ENCODE data around the gene GMDS.

Gene GMDS

GRCh38 chr6:2205396-2205795, 40.0 kb downstream of the GMDS start:
- no peak for DNase-seq (ENCODE audit: low read depth in 3 of 3)

DNA sequence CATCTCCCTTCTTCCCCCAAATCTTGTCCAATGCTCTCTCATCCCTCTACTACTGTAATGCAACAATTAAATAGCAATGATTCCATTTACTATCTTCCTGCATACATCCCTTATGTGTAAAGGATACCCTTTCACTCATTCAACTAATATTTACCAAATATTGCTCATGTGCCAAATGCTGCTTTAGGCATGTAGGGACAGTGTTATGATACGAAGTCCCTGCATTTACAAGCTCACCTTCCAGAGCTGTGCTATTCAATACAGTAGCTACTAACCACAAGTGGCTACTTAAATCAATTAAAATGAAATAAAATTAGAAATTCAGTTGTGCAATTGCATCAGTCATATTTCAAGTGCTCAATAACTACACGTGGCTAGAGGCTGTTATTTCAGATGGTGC, 41.1 kb downstream of the GMDS start:
- DNase-seq (ENCODE audit: low read depth in 3 of 3): no peak

DNA sequence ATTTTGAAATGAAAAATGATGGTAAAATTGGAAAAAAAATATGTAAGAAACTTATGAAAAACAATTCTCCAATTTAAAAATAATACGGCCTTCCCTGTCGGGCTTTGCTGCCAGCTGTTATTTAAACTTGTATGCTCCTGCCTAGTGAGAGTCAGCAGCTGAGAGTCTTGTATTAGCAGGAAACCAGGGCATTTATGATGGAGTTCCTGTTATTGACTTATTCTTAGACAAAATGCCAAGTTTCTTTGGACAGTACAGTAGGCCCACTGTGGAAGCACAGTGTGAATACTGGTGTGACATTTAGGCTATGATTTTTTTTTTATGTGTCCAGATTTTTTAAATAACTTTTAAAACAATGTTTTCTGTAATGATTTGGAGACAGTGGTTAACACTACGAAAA, 42.1 kb downstream of the GMDS start:
- DNase-seq (ENCODE audit: low read depth in 3 of 3): no peak

DNA sequence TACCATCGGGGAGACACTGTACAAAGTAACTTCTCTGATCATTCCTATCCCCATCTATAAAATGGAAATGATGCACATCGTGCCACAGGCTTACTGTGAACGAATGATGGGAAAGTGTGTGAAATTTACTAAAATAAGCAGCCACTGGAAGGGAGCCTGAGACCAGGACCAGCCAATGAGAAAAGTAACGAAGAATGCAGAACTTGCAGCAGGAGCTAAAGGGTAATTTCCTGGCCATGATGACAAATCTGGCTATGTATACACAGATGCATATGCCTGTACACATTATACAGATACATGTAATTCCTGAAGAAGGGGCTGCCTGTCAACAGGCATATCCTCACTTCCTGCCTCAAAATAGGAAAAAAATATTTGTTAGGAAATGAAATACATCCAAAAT, 47.4 kb downstream of the GMDS start:
- no peak for DNase-seq (ENCODE audit: low read depth in 3 of 3)

DNA sequence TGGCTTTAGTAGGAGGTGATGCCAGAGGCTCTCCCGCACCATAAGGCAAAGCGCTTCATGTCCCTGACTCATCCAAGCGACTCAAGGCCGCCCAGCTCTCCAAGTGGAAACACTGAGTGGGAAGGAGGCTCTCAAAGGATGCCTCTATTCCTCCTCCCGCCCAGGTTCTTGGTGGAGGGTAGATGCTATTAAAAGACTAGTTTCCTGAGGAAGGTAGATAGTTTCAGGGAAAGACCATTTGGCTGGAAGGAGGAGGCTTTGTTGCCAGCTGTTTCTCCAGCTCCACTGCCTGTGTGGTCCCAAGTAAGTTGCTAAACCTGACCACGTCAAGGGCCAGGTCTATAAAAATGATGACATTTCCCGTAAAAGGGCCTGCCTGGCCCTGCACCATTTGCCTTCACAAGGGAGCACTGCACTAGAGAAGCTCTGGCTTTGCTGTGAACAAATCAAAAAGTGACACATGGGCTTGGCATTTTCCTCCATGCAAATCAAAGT, 48.2 kb downstream of the GMDS start:
- no peak for DNase-seq (ENCODE audit: low read depth in 3 of 3)

DNA sequence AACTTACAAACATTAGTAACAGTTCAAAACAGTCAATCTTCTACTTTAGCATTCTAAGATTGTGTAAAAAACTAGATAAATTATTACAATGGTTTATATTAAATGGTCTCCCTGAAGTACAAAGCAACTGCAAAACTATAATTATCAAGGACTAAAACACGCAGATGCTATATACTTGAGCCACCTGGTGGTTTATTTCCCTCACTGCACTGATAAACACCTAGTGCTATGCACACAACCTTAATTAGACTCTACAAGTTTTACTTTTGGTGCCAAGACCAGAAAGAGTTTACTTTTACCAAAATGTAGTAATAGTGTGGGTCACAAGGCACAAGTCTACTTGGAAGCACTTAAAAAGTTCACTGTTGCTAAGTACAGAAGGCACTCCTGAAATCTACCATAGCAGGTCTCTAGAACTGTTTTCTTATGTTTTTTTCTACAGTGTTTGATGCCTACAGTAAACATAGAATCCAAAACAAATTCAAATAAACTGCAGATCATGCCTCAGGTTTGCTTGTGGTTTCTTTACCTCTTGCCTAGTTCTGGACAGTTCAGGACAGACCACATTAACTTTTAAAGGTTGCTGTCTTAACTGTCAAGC, 49.2 kb downstream of the GMDS start:
- peak in 1 of 3 experiments; percentile 9 for DNase-seq (ENCODE audit: low read depth in 3 of 3)

GRCh38 chr6:2194643-2195042, 50.8 kb downstream of the GMDS start:
- no peak for DNase-seq (ENCODE audit: low read depth in 3 of 3)

DNA sequence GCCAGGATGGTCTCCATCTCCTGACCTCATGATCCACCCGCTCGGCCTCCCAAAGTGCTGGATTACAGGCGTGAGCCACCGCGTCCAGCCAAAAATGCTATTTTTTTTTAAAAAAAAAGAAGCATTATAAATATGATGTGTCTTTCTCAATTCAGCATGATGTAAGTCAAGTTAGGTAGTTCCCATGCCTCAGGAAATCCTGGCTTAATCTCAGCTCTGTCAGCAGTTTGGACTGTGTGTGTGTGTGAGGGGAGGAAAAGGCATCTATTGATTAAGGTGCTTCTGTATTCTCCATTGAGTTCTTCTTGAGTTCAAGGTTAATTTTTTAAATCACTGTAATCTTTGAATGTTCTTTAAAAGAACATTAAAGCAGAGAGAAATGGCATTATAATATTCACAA, 51.5 kb downstream of the GMDS start:
- no peak for DNase-seq (ENCODE audit: low read depth in 3 of 3)

DNA sequence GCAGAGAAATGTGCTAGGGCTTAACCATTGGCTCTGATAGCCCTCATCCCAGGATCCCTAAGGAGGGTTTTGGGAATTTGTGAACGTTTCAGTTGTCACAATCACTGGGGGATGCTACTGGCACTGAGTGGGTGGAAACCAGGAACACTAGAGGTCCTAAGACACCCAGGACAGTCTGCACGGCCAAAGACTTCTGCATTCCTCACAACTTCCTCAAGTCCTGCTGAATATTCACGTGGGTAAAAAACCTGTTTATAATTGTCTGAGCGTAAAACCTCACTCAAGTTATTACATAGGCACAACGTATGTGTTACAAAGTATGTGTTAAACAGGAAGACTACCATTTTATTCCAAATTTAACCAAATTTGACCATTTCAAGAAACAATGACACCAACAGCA, 52.4 kb downstream of the GMDS start:
- DNase-seq (ENCODE audit: low read depth in 3 of 3): no peak

- DNase-seq (ENCODE audit: low read depth in 3 of 3): no peak
Measured at GRCh38 chr6:2191390-2191740, 54.0 kb downstream of the GMDS start.

DNA sequence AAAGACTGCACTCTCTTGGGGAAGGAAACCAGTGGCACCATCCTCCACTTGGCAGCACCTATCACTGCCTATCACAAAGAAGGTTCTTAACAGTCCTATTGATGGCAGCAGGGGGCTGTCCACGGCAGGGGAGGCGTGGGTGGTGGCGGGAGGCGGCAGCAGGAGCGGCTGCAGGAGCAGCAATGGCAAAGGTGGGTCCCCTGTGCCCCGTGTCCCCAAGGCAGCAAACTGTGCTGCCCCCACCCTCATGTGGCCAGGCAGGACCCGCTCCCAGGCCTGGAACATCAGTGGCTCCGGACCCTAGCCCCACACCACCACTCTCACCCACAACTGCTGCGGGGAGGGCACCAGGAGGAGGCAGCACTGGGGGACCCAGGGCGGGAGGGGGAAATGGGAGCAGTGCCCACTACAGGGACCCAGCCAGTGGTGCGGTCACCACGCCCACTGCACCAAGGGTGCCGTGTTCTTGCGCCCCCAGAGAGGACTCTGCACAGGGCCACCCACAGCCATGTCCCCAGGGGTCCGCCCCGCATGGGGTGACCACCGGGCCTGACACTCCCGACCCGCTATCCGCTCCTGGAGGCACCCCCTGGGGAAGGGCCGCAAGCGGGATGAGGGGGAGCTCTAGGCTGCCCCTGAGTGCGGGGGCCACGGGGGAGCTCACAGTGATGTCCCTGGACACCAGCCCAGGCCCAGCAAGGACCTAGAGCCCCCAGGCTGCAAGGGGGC, 54.6 kb downstream of the GMDS start:
- DNase-seq (ENCODE audit: low read depth in 3 of 3): no peak

- no peak for DNase-seq (ENCODE audit: low read depth in 3 of 3)
Measured at GRCh38 chr6:2188856-2189384, 56.5 kb downstream of the GMDS start.

- DNase-seq (ENCODE audit: low read depth in 3 of 3): no peak
Measured at GRCh38 chr6:2188397-2188796, 57.0 kb downstream of the GMDS start.

DNA sequence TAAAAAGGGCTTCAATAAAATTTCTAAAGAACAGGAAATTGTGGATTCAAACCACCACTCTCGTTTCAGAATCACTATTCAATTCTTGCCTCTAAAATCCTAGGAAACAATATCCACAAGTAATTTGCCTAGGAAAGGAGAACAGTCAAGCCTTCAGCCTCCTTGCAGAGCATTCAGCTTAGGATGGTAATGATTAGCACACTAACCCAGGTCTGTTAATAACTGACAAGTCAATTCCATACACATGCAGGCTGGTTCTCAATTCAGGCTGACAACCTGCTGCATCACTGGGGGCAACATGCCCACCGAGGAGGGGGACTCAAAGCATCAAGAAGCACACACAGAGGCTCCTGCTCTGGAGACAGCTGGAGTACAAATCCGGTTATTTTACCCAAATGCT, 57.6 kb downstream of the GMDS start:
- no peak for DNase-seq (ENCODE audit: low read depth in 3 of 3)

DNA sequence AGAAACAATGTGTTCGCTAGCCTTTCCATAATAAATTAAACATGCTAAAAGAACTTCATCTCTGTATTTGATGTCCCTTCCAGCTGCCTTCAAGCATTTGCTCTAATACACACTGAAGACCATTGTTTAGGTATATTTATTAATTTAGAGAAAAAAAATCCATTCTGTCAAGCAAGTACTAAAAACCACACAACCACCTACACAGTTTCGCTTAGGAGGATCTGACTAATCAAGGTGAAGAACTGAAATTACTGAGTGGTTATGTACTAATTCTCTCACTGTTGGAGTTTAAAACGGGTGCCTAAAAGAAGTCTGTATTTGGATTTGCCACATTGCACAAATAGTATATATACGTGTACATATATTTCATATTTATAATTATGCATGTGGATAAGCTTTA, 58.9 kb downstream of the GMDS start:
- no peak for DNase-seq (ENCODE audit: low read depth in 3 of 3)

- DNase-seq (ENCODE audit: low read depth in 3 of 3): no peak
Measured at GRCh38 chr6:2185466-2185865, 59.9 kb downstream of the GMDS start.

- DNase-seq (ENCODE audit: low read depth in 3 of 3): no peak
Measured at GRCh38 chr6:2184700-2185455, 60.5 kb downstream of the GMDS start.

- DNase-seq (ENCODE audit: low read depth in 3 of 3): no peak
Measured at GRCh38 chr6:2183752-2184151, 61.7 kb downstream of the GMDS start.

- DNase-seq (ENCODE audit: low read depth in 3 of 3): no peak
Measured at GRCh38 chr6:2183246-2183645, 62.2 kb downstream of the GMDS start.

GRCh38 chr6:2182251-2182650, 63.2 kb downstream of the GMDS start:
- DNase-seq (ENCODE audit: low read depth in 3 of 3): no peak

DNA sequence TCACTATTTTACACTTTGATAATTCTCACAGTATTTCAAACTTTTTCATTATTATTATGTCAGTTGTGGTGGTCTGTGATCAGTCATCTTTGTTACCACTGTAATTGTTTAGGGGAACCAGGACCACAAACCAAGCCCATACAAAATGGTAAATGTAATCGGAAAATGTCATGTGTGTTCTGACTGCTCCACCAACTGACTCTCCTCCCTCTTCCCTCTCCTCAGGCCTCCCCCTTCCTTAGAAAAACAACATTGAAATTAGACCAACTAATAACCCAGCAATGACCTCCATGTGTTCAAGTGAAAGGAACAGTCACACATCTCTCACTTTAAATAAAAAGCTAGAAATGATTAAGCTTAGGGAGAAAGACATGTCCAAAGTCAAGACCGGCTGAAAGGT, 63.8 kb downstream of the GMDS start:
- DNase-seq (ENCODE audit: low read depth in 3 of 3): no peak

GRCh38 chr6:2179950-2180349, 65.5 kb downstream of the GMDS start:
- no peak for DNase-seq (ENCODE audit: low read depth in 3 of 3)

DNA sequence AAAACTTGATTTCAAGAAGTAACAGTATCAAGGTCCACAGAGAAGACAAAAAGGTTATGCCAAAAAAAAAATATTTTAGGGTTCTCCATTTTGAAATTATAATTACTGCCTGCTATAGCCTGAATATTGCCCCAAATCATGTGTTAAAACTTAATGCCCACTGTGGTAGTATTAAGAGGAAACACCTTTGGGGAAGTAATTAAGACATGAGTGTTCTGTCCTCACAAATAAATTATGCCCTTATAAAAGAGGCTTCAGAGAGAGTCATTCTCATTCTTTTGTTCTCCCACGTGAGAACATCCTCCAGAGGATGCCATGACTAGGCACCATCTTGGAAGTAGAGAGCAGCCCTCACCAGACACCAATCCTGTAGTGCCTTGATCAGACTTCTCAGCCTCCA, 66.2 kb downstream of the GMDS start:
- no peak for DNase-seq (ENCODE audit: low read depth in 3 of 3)
